Ascending aorta (tissue), 2 donors: ENCODE results near the gene BRD7. TPM values are rescaled to one million over a fixed set of nuclear protein-coding genes. Genes with fewer than 3 reads are reported as not detected.

Source experiments
- DNase-seq, 2 donors: peaks; one replicate each; pipeline ENCODE4 v3.0.0-alpha.2; 2019; ENCODE audit warnings: low spot score in 2 of 2
- H3K27ac ChIP-seq, 2 donors: fragments of 200-600 bp; sonication (generic); one replicate each; pipeline ENCODE4 v1.5.1; 2016 to 2017; ENCODE audit warnings: mild to moderate bottlenecking in 1 of 2
- H3K27me3 ChIP-seq: fragments of 200-600 bp; sonication (generic); one replicate; pipeline ENCODE4 v1.5.1; 2017
- H3K36me3 ChIP-seq, 2 donors: fragments of 200-600 bp; sonication (generic); one replicate each; pipeline ENCODE4 v1.5.1; 2016
- H3K4me1 ChIP-seq, 2 donors: fragments of 200-600 bp; sonication (generic); one replicate each; pipeline ENCODE4 v1.5.1; 2016 to 2017; ENCODE audit warnings: mild to moderate bottlenecking in 1 of 2
- H3K4me3 ChIP-seq, 2 donors: fragments of 200-600 bp; sonication (generic); one replicate each; pipeline ENCODE4 v1.5.1; 2016 to 2017; ENCODE audit warnings: mild to moderate bottlenecking in 1 of 2
- H3K9me3 ChIP-seq, 2 donors: fragments of 200-600 bp; sonication (generic); one replicate each; pipeline ENCODE4 v1.5.1; 2016
- intact Hi-C: fragments of 100-400 bp; cut with DNase I; formaldehyde crosslinking; loops from one replicate; pipeline ENCODE4 v1.15.1; 2023
- total RNA-seq: library from RNA; depleted of rRNA; stranded (reverse); fragments of >200 nt; gene quantifications from one replicate; pipeline ENCODE4 v1.1.0, GENCODE V29; 2016
- TF ChIP-seq, protein P1 (sequence below), 3 experiments: fragments of 200-600 bp in 2 of 3; fragments of 450-650 bp in 1 of 3; sonication (generic) in 2 of 3; IDR thresholded peaks; one replicate each; pipeline ENCODE4 v1.5.1; 2016 to 2019; ENCODE audit warnings: antibody characterized with exemption in 3 of 3, mild to moderate bottlenecking in 1 of 3, moderate library complexity in 1 of 3

BRD7 gene
- total RNA-seq, 1 donor from 2014 or later = 17.7 TPM

DNA sequence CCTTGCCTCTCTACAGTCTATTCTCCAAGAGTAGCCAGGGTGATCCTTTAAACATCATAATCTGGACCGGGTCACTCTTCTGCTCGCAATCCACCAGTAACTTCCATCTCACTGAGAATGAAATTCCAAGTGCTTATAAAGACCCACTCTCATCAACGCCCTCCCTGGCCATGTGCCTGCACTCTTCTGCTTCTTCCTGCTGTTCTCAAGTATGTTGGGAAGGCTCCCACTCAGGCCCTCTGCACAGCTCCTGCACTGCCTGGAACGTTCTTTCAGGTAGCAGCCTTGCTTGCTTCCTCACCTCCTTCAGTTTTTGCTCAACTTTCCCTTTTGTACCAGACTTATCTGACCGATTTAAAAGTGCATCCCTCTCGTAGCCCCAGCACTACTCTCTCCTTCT, 44.4 kb downstream of the BRD7 start:
- Histone ChIP-seq H3K4me1 (peaks cover 0 to under 1% of the 10 kb centered on the region in 2 donors), H3K9me3 (no peaks in the 10 kb centered on the region), H3K27ac (no peak overlapping the region), H3K4me3 (no peak overlapping the region), H3K27me3 (no peaks in the 10 kb centered on the region), H3K36me3 (peaks cover 21 to 50% of the 10 kb centered on the region in 2 donors)
- intact Hi-C loops = no loop called here
- no peak for DNase-seq
- TF ChIP-seq, protein P1, sequence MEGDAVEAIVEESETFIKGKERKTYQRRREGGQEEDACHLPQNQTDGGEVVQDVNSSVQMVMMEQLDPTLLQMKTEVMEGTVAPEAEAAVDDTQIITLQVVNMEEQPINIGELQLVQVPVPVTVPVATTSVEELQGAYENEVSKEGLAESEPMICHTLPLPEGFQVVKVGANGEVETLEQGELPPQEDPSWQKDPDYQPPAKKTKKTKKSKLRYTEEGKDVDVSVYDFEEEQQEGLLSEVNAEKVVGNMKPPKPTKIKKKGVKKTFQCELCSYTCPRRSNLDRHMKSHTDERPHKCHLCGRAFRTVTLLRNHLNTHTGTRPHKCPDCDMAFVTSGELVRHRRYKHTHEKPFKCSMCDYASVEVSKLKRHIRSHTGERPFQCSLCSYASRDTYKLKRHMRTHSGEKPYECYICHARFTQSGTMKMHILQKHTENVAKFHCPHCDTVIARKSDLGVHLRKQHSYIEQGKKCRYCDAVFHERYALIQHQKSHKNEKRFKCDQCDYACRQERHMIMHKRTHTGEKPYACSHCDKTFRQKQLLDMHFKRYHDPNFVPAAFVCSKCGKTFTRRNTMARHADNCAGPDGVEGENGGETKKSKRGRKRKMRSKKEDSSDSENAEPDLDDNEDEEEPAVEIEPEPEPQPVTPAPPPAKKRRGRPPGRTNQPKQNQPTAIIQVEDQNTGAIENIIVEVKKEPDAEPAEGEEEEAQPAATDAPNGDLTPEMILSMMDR (IDR thresholded peaks at IDR 0.05) = no peak

DNA sequence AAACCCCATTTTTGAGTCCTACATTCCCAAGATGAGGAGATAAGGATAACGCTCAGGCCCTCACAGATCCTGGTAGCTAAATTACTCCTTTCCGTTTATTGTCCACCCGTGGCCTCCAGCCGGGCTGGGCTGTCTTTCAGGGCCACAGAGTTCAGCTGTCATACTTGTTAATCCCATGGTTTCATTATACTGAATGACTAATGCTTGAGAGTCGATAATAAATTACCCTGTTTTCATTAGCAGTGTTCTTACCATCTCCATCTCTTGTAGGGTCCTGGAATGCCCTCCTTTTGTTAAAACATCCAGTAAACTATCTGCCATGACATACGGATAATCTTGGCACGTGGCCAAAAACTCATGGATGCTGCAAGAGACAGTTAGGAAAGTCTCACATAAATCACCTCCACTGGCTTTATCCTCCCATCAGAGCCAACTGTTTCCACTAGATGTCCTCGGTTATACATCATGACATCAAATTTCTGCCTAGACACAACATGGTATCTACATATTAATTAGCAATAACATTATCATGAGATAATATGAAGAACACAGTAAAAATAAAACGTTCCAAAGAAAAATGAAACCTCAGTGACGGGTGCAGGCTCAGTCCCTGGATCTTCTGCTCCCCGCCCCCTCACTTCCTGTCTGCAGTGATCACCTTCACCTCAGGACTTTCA, 45.3 kb downstream of the BRD7 start:
- Histone ChIP-seq H3K9me3 (no peaks in the 10 kb centered on the region), H3K36me3 (peaks cover 25 to 59% of the 10 kb centered on the region in 2 donors), H3K27ac (no peak overlapping the region), H3K4me1 (no peaks in the 10 kb centered on the region), H3K27me3 (no peaks in the 10 kb centered on the region), H3K4me3 (no peak overlapping the region)
- DNase-seq = peak in 1 of 2 donors; percentile 72
- intact Hi-C loops = no loop called here
- TF ChIP-seq, protein P1 (IDR thresholded peaks at IDR 0.05) = no peak

DNA sequence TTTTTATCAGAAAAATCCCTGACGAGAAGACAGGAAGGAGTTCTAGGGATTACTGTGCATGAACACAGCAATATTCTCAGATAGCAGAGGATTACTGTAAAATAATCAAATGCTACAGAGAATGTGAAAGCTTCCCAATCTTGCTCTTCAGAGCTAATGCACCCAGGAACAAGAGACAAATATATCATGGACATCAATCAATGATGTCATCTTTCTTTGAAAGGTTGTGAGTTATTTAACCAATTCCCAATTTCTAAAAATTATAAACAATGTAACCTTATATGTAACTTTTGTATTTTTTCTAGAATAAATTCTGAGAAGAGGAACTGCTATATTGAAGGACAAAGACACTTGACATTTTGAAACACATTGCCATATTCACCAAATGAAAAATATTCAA, 46.5 kb downstream of the BRD7 start:
- DNase-seq = no peak
- H3K27me3 ChIP-seq = no peaks in the 10 kb centered on the region
- peaks cover 33 to 71% of the 10 kb centered on the region in 2 donors for H3K36me3 ChIP-seq
- no peak overlapping the region for H3K27ac ChIP-seq
- H3K9me3 ChIP-seq = no peaks in the 10 kb centered on the region
- intact Hi-C loops = no loop called here
- TF ChIP-seq, protein P1 (IDR thresholded peaks at IDR 0.05) = no peak
- no peaks in the 10 kb centered on the region for H3K4me1 ChIP-seq
- no peak overlapping the region for H3K4me3 ChIP-seq

GRCh38 chr16:50320310-50320709, 48.5 kb downstream of the BRD7 start:
- TF ChIP-seq, protein P1 (IDR thresholded peaks at IDR 0.05) = no peak
- no peaks in the 10 kb centered on the region for H3K4me1 ChIP-seq
- intact Hi-C loops = no loop called here
- no peak overlapping the region for H3K27ac ChIP-seq
- no peak overlapping the region for H3K4me3 ChIP-seq
- H3K36me3 ChIP-seq = peaks cover 47 to 83% of the 10 kb centered on the region in 2 donors
- no peak for DNase-seq
- H3K9me3 ChIP-seq = no peaks in the 10 kb centered on the region
- no peaks in the 10 kb centered on the region for H3K27me3 ChIP-seq

DNA sequence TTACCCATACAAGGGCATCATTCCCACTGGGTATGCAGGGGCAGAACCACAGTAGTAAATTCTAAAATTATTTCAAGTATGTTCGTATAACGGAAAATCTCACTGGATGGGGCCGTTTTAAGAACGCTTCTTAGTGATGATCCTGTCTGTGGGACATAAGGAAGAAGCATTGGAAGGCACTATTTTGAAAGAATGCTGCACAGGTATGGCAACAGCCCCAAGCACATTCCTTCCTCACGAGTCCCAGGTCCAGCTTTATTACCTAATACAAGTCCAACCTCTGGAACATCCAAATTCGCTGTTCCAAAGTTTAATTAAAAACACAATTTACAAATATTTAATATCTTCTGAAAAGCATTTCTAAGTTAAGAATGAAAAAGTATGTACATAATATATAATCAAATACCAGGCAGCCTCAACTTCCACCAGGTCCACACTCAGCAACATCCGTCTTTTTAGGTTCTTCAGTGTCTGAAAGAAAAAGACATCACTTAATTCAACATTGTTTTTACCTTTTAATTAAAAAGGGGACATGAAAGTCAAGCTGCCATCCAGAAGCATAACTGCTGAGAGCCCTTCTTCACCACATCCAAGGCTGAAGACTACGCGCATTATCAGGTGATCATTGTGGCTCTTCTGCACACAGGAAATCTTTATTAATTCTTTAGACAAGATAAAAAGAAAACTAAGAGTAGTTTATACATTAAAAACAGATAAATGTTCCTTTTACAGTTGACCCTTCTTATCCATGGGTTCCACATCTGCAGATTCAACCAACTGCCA, 49.8 kb downstream of the BRD7 start:
- Histone ChIP-seq H3K4me3 (no peak overlapping the region), H3K4me1 (no peaks in the 10 kb centered on the region), H3K36me3 (peaks cover 47 to 82% of the 10 kb centered on the region in 2 donors), H3K27me3 (no peaks in the 10 kb centered on the region), H3K27ac (no peak overlapping the region), H3K9me3 (no peaks in the 10 kb centered on the region)
- TF ChIP-seq, protein P1 (IDR thresholded peaks at IDR 0.05) = no peak
- intact Hi-C loops = no loop called here
- no peak for DNase-seq
